Measurements from ENCODE around the gene JAKMIP1.

Gene JAKMIP1

GRCh38 chr4:6056976-6057766 is 143.2 kb downstream of the JAKMIP1 start:
- Histone ChIP-seq H3K4me3 (ENCODE audit: insufficient read length, low read depth) (no peak overlapping the region), H3K27me3 (ENCODE audit: insufficient read depth, insufficient read length) (no peaks in the 10 kb centered on the region), H3K9me3 (ENCODE audit: insufficient read depth, low read length) (peaks cover 57% of the 10 kb centered on the region), H3K4me1 (ENCODE audit: insufficient read depth, insufficient read length) (no peaks in the 10 kb centered on the region), H3K36me3 (ENCODE audit: insufficient read depth, insufficient read length, low read length) (no peaks in the 10 kb centered on the region), H3K9ac (ENCODE audit: insufficient read length, low read depth) (no peak overlapping the region)
- no peak for TF ChIP-seq YY1 (IDR thresholded peaks at IDR 0.05; ENCODE audit: insufficient read depth, insufficient read length)
- no peak for TF ChIP-seq SUZ12 (IDR thresholded peaks at IDR 0.05; ENCODE audit: extremely low read depth, insufficient read depth, insufficient read length)
- TF ChIP-seq ZNF274 (IDR thresholded peaks at IDR 0.05; ENCODE audit: low read depth, low read length), result no peak
- DNase-seq (ENCODE audit: low read depth, low spot score), result no peak

- no peaks in the 10 kb centered on the region for H3K4me1 ChIP-seq (ENCODE audit: insufficient read depth, insufficient read length)
- H3K9me3 ChIP-seq (ENCODE audit: insufficient read depth, low read length), result peaks cover 42% of the 10 kb centered on the region
- H3K36me3 ChIP-seq (ENCODE audit: insufficient read depth, insufficient read length, low read length), result no peaks in the 10 kb centered on the region
- DNase-seq (ENCODE audit: low read depth, low spot score), result no peak
- H3K4me3 ChIP-seq (ENCODE audit: insufficient read length, low read depth), result no peak overlapping the region
- no peak overlapping the region for H3K9ac ChIP-seq (ENCODE audit: insufficient read length, low read depth)
- H3K27me3 ChIP-seq (ENCODE audit: insufficient read depth, insufficient read length), result no peaks in the 10 kb centered on the region
- TF ChIP-seq SUZ12 (IDR thresholded peaks at IDR 0.05; ENCODE audit: extremely low read depth, insufficient read depth, insufficient read length) (no peak), ZNF274 (IDR thresholded peaks at IDR 0.05; ENCODE audit: low read depth, low read length) (no peak), YY1 (IDR thresholded peaks at IDR 0.05; ENCODE audit: insufficient read depth, insufficient read length) (no peak)
These were observed 144.9 kb downstream of the JAKMIP1 start for GRCh38 chr4:6055436-6055835.

GRCh38 chr4:6055030-6055429 is 145.3 kb downstream of the JAKMIP1 start:
- Histone ChIP-seq H3K4me3 (ENCODE audit: insufficient read length, low read depth) (no peak overlapping the region), H3K36me3 (ENCODE audit: insufficient read depth, insufficient read length, low read length) (no peaks in the 10 kb centered on the region), H3K9ac (ENCODE audit: insufficient read length, low read depth) (no peak overlapping the region), H3K4me1 (ENCODE audit: insufficient read depth, insufficient read length) (no peaks in the 10 kb centered on the region), H3K9me3 (ENCODE audit: insufficient read depth, low read length) (peaks cover 38% of the 10 kb centered on the region), H3K27me3 (ENCODE audit: insufficient read depth, insufficient read length) (no peaks in the 10 kb centered on the region)
- TF ChIP-seq SUZ12 (IDR thresholded peaks at IDR 0.05; ENCODE audit: extremely low read depth, insufficient read depth, insufficient read length) (no peak), ZNF274 (IDR thresholded peaks at IDR 0.05; ENCODE audit: low read depth, low read length) (no peak)
- no peak for DNase-seq (ENCODE audit: low read depth, low spot score)

GRCh38 chr4:6054162-6054922 is 146.0 kb downstream of the JAKMIP1 start:
- H3K27me3 ChIP-seq (ENCODE audit: insufficient read depth, insufficient read length), result no peaks in the 10 kb centered on the region
- no peak overlapping the region for H3K9ac ChIP-seq (ENCODE audit: insufficient read length, low read depth)
- peaks cover 31% of the 10 kb centered on the region for H3K9me3 ChIP-seq (ENCODE audit: insufficient read depth, low read length)
- no peak for DNase-seq (ENCODE audit: low read depth, low spot score)
- no peak for TF ChIP-seq ZNF274 (IDR thresholded peaks at IDR 0.05; ENCODE audit: low read depth, low read length)
- TF ChIP-seq SUZ12 (IDR thresholded peaks at IDR 0.05; ENCODE audit: extremely low read depth, insufficient read depth, insufficient read length), result no peak
- no peak for TF ChIP-seq YY1 (IDR thresholded peaks at IDR 0.05; ENCODE audit: insufficient read depth, insufficient read length)
- no peaks in the 10 kb centered on the region for H3K36me3 ChIP-seq (ENCODE audit: insufficient read depth, insufficient read length, low read length)
- H3K4me1 ChIP-seq (ENCODE audit: insufficient read depth, insufficient read length), result no peaks in the 10 kb centered on the region
- H3K4me3 ChIP-seq (ENCODE audit: insufficient read length, low read depth), result no peak overlapping the region

GRCh38 chr4:6052679-6053078 is 147.7 kb downstream of the JAKMIP1 start:
- Histone ChIP-seq H3K4me1 (ENCODE audit: insufficient read depth, insufficient read length) (no peaks in the 10 kb centered on the region), H3K9ac (ENCODE audit: insufficient read length, low read depth) (no peak overlapping the region), H3K9me3 (ENCODE audit: insufficient read depth, low read length) (peaks cover 15% of the 10 kb centered on the region), H3K27me3 (ENCODE audit: insufficient read depth, insufficient read length) (no peaks in the 10 kb centered on the region), H3K36me3 (ENCODE audit: insufficient read depth, insufficient read length, low read length) (no peaks in the 10 kb centered on the region), H3K4me3 (ENCODE audit: insufficient read length, low read depth) (no peak overlapping the region)
- TF ChIP-seq ZNF274 (IDR thresholded peaks at IDR 0.05; ENCODE audit: low read depth, low read length) (no peak), YY1 (IDR thresholded peaks at IDR 0.05; ENCODE audit: insufficient read depth, insufficient read length) (no peak), SUZ12 (IDR thresholded peaks at IDR 0.05; ENCODE audit: extremely low read depth, insufficient read depth, insufficient read length) (no peak)
- DNase-seq (ENCODE audit: low read depth, low spot score), result no peak

GRCh38 chr4:6050551-6050950 is 149.8 kb downstream of the JAKMIP1 start:
- no peaks in the 10 kb centered on the region for H3K9me3 ChIP-seq (ENCODE audit: insufficient read depth, low read length)
- TF ChIP-seq YY1 (IDR thresholded peaks at IDR 0.05; ENCODE audit: insufficient read depth, insufficient read length) (no peak), ZNF274 (IDR thresholded peaks at IDR 0.05; ENCODE audit: low read depth, low read length) (no peak), SUZ12 (IDR thresholded peaks at IDR 0.05; ENCODE audit: extremely low read depth, insufficient read depth, insufficient read length) (no peak)
- no peak for DNase-seq (ENCODE audit: low read depth, low spot score)
- H3K36me3 ChIP-seq (ENCODE audit: insufficient read depth, insufficient read length, low read length), result no peaks in the 10 kb centered on the region
- H3K27me3 ChIP-seq (ENCODE audit: insufficient read depth, insufficient read length), result no peaks in the 10 kb centered on the region
- H3K4me1 ChIP-seq (ENCODE audit: insufficient read depth, insufficient read length), result no peaks in the 10 kb centered on the region
- no peak overlapping the region for H3K9ac ChIP-seq (ENCODE audit: insufficient read length, low read depth)
- no peak overlapping the region for H3K4me3 ChIP-seq (ENCODE audit: insufficient read length, low read depth)

GRCh38 chr4:6049985-6050384 is 150.4 kb downstream of the JAKMIP1 start:
- H3K27me3 ChIP-seq (ENCODE audit: insufficient read depth, insufficient read length), result no peaks in the 10 kb centered on the region
- TF ChIP-seq ZNF274 (IDR thresholded peaks at IDR 0.05; ENCODE audit: low read depth, low read length), result no peak
- no peak for TF ChIP-seq YY1 (IDR thresholded peaks at IDR 0.05; ENCODE audit: insufficient read depth, insufficient read length)
- no peak for TF ChIP-seq SUZ12 (IDR thresholded peaks at IDR 0.05; ENCODE audit: extremely low read depth, insufficient read depth, insufficient read length)
- H3K4me3 ChIP-seq (ENCODE audit: insufficient read length, low read depth), result no peak overlapping the region
- H3K9me3 ChIP-seq (ENCODE audit: insufficient read depth, low read length), result no peaks in the 10 kb centered on the region
- no peaks in the 10 kb centered on the region for H3K4me1 ChIP-seq (ENCODE audit: insufficient read depth, insufficient read length)
- DNase-seq (ENCODE audit: low read depth, low spot score), result no peak
- no peaks in the 10 kb centered on the region for H3K36me3 ChIP-seq (ENCODE audit: insufficient read depth, insufficient read length, low read length)
- no peak overlapping the region for H3K9ac ChIP-seq (ENCODE audit: insufficient read length, low read depth)

Measured in NT2/D1 (cell line).